Activated naive CD8-positive, alpha-beta T cell treated with anti-CD3 and anti-CD28 coated beads, Interleukin-2, amount 50 U/mL, for 16 hours (primary cell): ENCODE results near the gene CLPSL1.

Source experiments
- DNase-seq: peaks from one replicate; pipeline ENCODE4 v3.0.0-alpha.2; 2020; ENCODE audit warnings: low read depth, low spot score

The CLPSL1 gene

GRCh38 chr6:35757456-35758123 is 23.2 kb upstream of the CLPSL1 start:
- DNase-seq = no peak

GRCh38 chr6:35759426-35759825 is 21.4 kb upstream of the CLPSL1 start:
- no peak for DNase-seq

DNA sequence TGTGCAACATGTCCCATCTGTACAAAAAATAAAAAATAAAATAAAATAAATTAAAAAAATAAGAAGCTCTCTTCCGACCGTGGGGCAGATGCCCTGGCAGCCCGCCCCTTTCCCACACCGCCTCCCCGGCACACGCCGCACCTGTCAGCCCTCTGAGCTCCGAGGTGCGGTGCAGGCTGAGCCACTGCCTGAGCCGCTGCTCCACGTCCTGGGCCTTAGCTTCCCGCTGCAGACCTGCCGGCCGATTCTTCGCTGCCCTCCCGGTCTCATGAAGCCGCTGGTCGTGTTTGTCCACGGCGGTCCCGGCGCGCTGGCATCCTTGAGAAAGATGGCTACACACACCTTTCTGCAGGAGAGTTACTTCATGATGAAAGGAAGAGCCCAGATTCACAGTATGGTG is 15.1 kb upstream of the CLPSL1 start:
- DNase-seq = no peak

DNA sequence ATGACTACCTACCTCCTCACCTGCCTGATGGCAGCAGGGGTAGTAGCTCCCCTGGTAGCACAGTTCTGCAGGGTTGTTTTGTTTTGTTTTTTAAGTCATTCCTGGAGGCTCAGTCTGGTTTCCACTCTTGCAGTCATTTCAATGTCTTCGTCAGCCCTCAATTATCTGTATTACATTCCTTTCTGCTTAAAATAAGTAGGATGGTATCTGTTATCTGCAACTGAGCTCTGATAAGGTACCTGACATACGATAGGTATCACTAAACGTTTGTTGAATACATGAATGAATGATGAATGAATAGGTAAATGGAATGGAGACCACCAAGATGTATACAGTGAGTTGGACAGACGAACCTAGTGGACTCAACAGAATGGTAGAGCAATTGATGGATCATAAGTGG is 11.6 kb upstream of the CLPSL1 start:
- DNase-seq = no peak

DNA sequence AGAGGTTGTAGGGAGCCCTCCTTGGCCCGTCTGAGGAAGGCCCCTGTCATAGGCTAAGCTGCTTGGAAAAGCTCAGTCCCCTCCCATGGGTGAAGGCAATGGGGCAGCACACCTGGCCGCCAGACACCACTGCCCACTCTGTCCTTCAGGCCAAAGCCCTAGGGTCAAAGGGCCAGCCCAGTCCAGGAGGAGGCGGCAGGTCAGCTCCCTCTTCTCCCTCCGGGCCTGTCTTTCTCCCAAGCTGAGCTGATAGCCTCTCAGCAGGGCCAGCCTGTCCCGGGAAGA is 9.5 kb upstream of the CLPSL1 start:
- no peak for DNase-seq

- DNase-seq = no peak
Observed at GRCh38 chr6:35774116-35774794, 6.6 kb upstream of the CLPSL1 start.

GRCh38 chr6:35775031-35775430 is 5.8 kb upstream of the CLPSL1 start:
- DNase-seq = no peak

GRCh38 chr6:35776364-35777215 is 4.2 kb upstream of the CLPSL1 start, which contains the start of gene CLPSL2:
Gene CLPSL2, plus strand, starts transcription at chr6:35776598. Its CDS starts 21 bp downstream, at chr6:35776619.
- DNase-seq = no peak

DNA sequence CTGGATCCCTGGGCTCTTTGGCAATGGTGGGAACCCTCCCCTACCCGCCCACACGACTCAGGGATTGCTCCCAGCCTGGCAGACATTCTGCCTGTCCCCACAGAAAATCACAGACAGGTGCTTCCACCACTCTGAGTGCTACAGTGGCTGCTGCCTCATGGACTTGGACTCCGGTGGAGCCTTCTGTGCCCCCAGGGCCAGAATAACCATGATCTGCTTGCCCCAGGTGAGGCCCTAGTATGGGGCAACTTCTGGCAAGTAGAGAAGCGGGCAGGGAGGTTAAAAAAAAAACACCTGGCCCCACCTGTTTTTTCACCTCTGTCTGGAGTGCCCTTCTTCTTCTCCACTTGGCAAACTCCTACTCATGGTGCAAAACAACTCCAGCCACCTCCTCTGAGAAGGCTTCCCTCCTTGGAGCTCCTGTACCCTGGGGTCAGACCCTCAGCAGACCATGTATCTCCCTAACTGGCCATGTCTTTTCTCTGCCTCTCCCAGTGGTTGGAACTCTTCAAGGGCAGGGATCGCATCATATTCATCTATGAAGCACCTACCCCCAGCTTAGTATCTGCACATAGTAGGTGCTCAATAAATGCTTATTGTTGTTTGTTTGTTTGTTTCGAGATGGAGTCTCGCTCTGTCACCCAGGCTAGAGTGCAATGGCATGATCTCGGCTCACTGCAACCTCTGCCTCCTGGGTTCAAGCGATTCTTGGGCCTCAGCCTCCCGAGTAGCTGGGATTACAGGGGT is 3.3 kb upstream of the CLPSL1 start:
- no peak for DNase-seq

- DNase-seq = no peak
Observed at GRCh38 chr6:35778437-35778836, 2.4 kb upstream of the CLPSL1 start.

DNA sequence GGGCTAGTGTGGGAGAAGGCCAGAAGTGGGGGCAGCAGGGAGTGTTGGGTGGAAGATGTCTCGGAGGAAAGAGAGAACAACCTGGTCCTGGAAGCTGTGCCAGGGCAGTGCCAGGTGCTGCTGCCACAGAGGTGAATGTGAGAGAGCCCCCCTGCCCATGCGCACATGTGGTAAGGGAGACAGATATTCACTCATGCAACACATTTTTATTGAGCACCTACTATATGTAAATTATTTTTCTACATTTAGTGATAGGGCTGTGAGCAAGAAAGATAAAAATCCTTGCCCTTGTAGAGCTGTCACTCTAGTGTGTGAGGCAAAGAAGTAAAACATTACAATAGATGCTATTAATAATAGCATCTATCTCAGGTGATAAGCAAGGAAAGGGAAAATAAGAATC is 471 bp downstream of the CLPSL1 start:
- no peak for DNase-seq

DNA sequence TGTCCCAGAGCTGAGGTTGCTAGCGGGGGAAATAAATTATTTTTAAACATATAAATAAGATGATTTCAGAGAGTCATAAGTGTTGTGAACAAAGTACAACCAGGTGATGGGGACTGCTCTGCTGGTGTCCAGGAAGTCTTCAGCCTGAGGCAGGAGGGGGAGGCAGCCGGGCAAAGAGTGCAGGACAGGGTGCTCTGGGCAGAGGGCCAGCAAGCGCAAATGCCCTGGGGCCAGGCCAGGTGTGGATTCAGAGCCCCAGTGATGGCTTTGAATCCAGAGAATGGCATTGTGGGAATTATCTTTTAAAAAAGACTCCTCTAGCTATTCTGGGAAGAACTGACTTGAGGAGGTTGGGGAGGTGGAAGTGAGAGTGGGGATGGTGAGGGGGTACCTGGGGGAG is 1.6 kb downstream of the CLPSL1 start:
- DNase-seq = no peak

DNA sequence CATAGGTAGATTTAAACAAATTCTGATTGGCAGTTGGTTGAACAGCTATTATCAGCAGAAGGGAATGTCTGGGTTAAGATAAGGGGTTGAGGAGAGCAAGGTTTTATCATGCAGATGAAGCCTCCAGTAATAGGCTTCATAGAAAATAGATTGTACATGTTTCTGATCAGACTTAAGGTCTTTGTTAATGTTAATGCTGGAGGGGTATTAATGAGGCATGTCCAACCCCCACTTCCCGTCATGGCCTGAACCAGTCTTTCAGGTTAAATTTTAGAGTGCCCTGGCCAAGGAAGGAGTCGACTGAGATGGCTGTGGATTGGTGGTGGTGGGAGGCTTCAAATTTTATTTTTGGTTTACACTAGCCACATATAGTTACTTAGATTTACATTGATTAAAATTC is 3.4 kb downstream of the CLPSL1 start:
- DNase-seq = no peak

DNA sequence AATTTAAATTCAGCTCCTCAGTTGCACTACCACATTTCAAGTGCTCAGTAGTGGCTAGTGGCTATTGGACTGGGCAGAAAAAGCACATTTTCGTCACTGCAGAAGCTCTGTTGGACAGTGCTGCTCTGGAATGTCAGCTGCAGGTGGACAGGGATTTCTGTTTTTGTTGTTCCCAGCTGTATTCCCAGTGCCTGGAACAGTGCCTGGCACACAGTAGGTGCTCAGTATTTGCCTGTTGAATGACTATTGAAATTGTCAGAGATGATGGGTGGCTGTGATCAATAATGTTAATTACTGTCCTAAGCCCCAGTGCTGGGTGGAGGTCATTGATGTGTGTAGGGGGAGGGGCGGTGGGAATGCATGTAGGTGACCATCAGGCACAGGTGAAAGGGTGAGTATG is 5.5 kb downstream of the CLPSL1 start:
- no peak for DNase-seq

- no peak for DNase-seq
Observed at GRCh38 chr6:35786810-35787209, 6.0 kb downstream of the CLPSL1 start.

- DNase-seq = no peak
Observed at GRCh38 chr6:35787266-35788218, 6.7 kb downstream of the CLPSL1 start.

GRCh38 chr6:35788423-35788982 is 7.7 kb downstream of the CLPSL1 start:
- no peak for DNase-seq

- no peak for DNase-seq
Observed at GRCh38 chr6:35790683-35791082, 9.9 kb downstream of the CLPSL1 start.

DNA sequence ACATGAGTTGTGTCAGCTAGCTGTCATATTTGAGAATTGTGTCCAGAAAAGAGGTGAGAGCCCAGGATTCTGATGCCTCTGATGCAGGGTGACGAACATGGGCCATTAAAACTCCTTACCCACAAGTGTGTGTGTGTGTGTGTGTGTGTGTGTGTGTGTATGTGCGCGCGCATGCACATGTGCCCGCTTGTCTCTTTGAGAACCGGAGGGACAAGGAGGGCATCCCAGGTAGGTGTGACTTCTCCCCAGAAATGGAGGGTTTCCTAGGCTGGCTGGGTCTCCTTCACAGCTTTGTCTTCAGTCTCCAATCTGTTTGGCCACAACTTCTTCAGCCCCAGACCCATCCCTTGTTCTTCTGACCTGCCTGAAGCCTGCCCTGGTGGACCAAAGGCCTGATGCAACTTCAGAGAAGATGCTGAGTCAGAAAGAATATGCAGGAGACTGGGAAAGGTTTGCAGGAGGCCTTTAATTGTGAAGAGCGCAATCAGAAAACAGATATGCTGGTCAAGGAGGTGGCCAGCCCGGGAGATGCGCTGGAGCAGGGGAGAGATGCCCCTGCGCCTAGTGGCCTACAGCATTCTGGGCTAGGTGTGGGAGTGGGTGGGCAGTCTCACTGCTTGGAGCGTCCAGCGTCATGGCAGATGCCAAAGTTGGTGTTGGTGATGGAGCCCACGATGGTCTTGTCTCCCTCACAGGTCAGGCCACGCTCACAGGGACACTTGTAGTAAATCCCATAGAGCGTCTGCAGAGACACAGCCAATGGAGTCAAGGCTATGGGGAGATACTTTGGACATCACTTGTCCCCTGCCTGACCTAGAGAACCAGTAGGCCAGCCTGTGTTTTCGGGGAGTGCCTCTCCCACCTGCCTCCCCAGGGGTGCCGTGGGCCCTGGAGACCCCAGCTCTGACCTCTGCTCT is 14.0 kb downstream of the CLPSL1 start:
- no peak for DNase-seq
